ENCODE results near the gene COL8A1. TPM values are rescaled to one million over a fixed set of nuclear protein-coding genes. Genes with fewer than 3 reads are reported as not detected.

COL8A1 gene
- total and polyA plus RNA-seq, 3 donors from 2014 or later, result 1.1 to 11.5 (median 1.3) TPM

DNA sequence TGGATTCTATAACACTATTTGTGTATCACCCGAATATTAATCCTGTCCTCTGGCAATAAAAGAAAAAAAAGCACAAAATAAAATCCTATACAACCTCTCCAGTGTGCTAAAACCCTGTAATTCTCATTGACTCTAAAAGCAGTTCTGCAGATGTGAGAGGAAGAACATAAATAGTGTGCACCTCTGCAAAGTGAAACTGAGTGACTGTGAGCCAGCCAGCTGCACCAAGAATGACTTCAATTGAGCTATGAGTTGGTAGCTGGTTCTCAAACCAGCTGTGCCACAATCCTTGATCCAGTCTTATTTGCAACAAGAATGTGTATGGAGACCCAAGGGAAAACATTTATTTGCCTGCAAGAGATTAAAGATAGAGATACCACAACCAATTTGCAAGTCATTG lies 31.2 kb upstream of the COL8A1 start:
- Histone ChIP-seq H3K4me1 (no peaks in the 10 kb centered on the region), H3K27ac (no peak overlapping the region), H3K27me3 (no peaks in the 10 kb centered on the region), H3K9me3 (no peaks in the 10 kb centered on the region), H3K36me3 (ENCODE audit: low read depth, missing control alignments) (no peaks in the 10 kb centered on the region), H3K4me3 (no peak overlapping the region)
- 88% methylated on average over 1 of the region's 1 CpG for WGBS, 2 donors
- intact Hi-C loops (cut with DNase I; ENCODE audit: low total_unique reads), result no loop called here
- no peak for DNase-seq
- TF ChIP-seq, protein P1, sequence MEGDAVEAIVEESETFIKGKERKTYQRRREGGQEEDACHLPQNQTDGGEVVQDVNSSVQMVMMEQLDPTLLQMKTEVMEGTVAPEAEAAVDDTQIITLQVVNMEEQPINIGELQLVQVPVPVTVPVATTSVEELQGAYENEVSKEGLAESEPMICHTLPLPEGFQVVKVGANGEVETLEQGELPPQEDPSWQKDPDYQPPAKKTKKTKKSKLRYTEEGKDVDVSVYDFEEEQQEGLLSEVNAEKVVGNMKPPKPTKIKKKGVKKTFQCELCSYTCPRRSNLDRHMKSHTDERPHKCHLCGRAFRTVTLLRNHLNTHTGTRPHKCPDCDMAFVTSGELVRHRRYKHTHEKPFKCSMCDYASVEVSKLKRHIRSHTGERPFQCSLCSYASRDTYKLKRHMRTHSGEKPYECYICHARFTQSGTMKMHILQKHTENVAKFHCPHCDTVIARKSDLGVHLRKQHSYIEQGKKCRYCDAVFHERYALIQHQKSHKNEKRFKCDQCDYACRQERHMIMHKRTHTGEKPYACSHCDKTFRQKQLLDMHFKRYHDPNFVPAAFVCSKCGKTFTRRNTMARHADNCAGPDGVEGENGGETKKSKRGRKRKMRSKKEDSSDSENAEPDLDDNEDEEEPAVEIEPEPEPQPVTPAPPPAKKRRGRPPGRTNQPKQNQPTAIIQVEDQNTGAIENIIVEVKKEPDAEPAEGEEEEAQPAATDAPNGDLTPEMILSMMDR (IDR thresholded peaks at IDR 0.05), result no peak
- no peak for TF ChIP-seq POLR2A (IDR thresholded peaks at IDR 0.05)

GRCh38 chr3:99614768-99615167 lies 23.6 kb upstream of the COL8A1 start:
- H3K9me3 ChIP-seq, result no peaks in the 10 kb centered on the region
- intact Hi-C loops (cut with DNase I; ENCODE audit: low total_unique reads), result no loop called here
- no peak for TF ChIP-seq POLR2A (IDR thresholded peaks at IDR 0.05)
- TF ChIP-seq, protein P1 (IDR thresholded peaks at IDR 0.05), result no peak
- no peak overlapping the region for H3K27ac ChIP-seq
- WGBS, 2 donors, result 84 to 98% methylated on average over 1 of the region's 1 CpG
- H3K27me3 ChIP-seq, result no peaks in the 10 kb centered on the region
- no peaks in the 10 kb centered on the region for H3K4me1 ChIP-seq
- no peaks in the 10 kb centered on the region for H3K36me3 ChIP-seq (ENCODE audit: low read depth, missing control alignments)
- H3K4me3 ChIP-seq, result no peak overlapping the region
- no peak for DNase-seq

GRCh38 chr3:99620077-99620767 lies 18.2 kb upstream of the COL8A1 start:
- Histone ChIP-seq H3K4me1 (no peaks in the 10 kb centered on the region), H3K9me3 (no peaks in the 10 kb centered on the region), H3K27ac (no peak overlapping the region), H3K4me3 (no peak overlapping the region), H3K27me3 (no peaks in the 10 kb centered on the region), H3K36me3 (ENCODE audit: low read depth, missing control alignments) (no peaks in the 10 kb centered on the region)
- intact Hi-C loops (cut with DNase I; ENCODE audit: low total_unique reads), result no loop called here
- DNase-seq, result no peak
- no peak for TF ChIP-seq POLR2A (IDR thresholded peaks at IDR 0.05)
- TF ChIP-seq, protein P1 (IDR thresholded peaks at IDR 0.05), result no peak
- 91 to 94% methylated on average over 1 of the region's 1 CpG for WGBS, 2 donors

DNA sequence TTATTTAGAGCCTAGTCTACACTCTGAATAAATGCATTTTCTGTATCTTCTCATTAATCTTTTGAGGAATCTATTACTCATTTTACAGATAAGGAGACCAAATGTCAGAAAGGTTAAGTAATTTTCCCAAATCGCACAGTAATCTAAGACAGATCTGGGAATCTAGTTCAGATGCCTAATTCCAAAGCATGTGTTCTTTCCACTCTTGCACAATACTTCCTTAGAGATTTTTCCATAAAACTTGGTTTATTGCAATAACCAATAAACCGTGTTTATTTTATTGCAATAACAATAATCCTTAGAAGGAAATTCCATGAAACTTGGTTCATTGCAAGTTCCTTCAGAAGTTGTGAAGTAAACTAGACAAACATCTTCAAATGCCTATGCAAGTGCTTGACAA lies 17.4 kb upstream of the COL8A1 start:
- H3K27ac ChIP-seq, result no peak overlapping the region
- no peaks in the 10 kb centered on the region for H3K4me1 ChIP-seq
- H3K9me3 ChIP-seq, result no peaks in the 10 kb centered on the region
- no peak for DNase-seq
- intact Hi-C loops (cut with DNase I; ENCODE audit: low total_unique reads), result no loop called here
- no peaks in the 10 kb centered on the region for H3K36me3 ChIP-seq (ENCODE audit: low read depth, missing control alignments)
- 90 to 91% methylated on average over 2 of the region's 2 CpGs for WGBS, 2 donors
- H3K27me3 ChIP-seq, result no peaks in the 10 kb centered on the region
- TF ChIP-seq, protein P1 (IDR thresholded peaks at IDR 0.05), result no peak
- TF ChIP-seq POLR2A (IDR thresholded peaks at IDR 0.05), result no peak
- H3K4me3 ChIP-seq, result no peak overlapping the region

Data from testis (tissue), 3 donors.